OCI-LY7 (cell line): ENCODE results near the gene OR2Z1.
"Not testable (repeated sequence)": the region's sequence is repeated elsewhere in the genome, so short reads cannot be mapped to it uniquely, and the experiment has no call there.

Experiments used
- CTCF ChIP-seq: fragments of 200-600 bp; sonication (generic); conservative IDR thresholded peaks from 2 replicates; pipeline ENCODE4 v1.5.1; 2014; ENCODE audit warnings: mild to moderate bottlenecking, antibody characterized with exemption, low read length, moderate library complexity, mixed read lengths
- EZH2phosphoT487 ChIP-seq: fragments of 200-600 bp; sonication (generic); IDR thresholded peaks from 2 replicates; pipeline ENCODE4 v1.6.1; 2018; ENCODE audit warnings: low read depth, borderline replicate concordance, mild to moderate bottlenecking, mixed run types, antibody characterized with exemption, low read length, moderate library complexity, mixed read lengths

GRCh38 chr19:8710337-8710736, 11.1 kb upstream of the OR2Z1 start:
- TF ChIP-seq CTCF, EZH2phosphoT487: not testable (repeated sequence)
